Mesenchymal stem cell (in vitro differentiated cells and primary cell): Measurements from ENCODE around the gene CCSER1.

Experiments
- DNase-seq: peaks from one replicate; pipeline ENCODE4 v3.0.0-alpha.2; 2013
- H2AFZ ChIP-seq: one replicate; pipeline ENCODE4 v1.6.1; 2013; ENCODE audit warnings: low read depth, mild to moderate bottlenecking, control low read depth, inconsistent platforms, low read length, moderate library complexity
- H2AK5ac ChIP-seq: 2 replicates; pipeline ENCODE4 v1.6.1; 2013; ENCODE audit warnings: low read length, moderate library complexity, mild to moderate bottlenecking, inconsistent platforms; ENCODE audit not compliant: severe bottlenecking
- H2BK120ac ChIP-seq: one replicate; pipeline ENCODE4 v1.6.1; 2013; ENCODE audit warnings: low read depth, mild to moderate bottlenecking, inconsistent platforms, low read length, moderate library complexity
- H2BK12ac ChIP-seq, 2 experiments: one replicate each; pipeline ENCODE4 v1.6.1; 2013; ENCODE audit warnings: inconsistent platforms in 2 of 2, low read length in 2 of 2, mild to moderate bottlenecking in 2 of 2, moderate library complexity in 2 of 2, control low read depth in 1 of 2
- H2BK15ac ChIP-seq: one replicate; pipeline ENCODE4 v1.6.1; 2013; ENCODE audit warnings: mild to moderate bottlenecking, low read depth, inconsistent platforms; ENCODE audit not compliant: poor library complexity, severe bottlenecking
- H2BK5ac ChIP-seq: 2 replicates; pipeline ENCODE4 v1.6.1; 2013; ENCODE audit warnings: low read depth, mild to moderate bottlenecking, low read length, control low read depth, inconsistent platforms; ENCODE audit not compliant: poor library complexity, severe bottlenecking
- H3K14ac ChIP-seq, 2 experiments: one replicate each; pipeline ENCODE4 v1.6.1; 2013; ENCODE audit warnings: inconsistent platforms in 2 of 2, low read length in 2 of 2, control low read depth in 1 of 2, mild to moderate bottlenecking in 1 of 2, moderate library complexity in 1 of 2
- H3K18ac ChIP-seq, 2 experiments: one replicate each; pipeline ENCODE4 v1.6.1; 2013; ENCODE audit warnings: inconsistent platforms in 2 of 2, low read length in 2 of 2, control low read depth in 1 of 2, low read depth in 1 of 2, mild to moderate bottlenecking in 1 of 2
- H3K23ac ChIP-seq, 2 experiments: one replicate each; pipeline ENCODE4 v1.6.1; 2013; ENCODE audit warnings: inconsistent platforms in 2 of 2, low read length in 2 of 2, mild to moderate bottlenecking in 2 of 2, moderate library complexity in 2 of 2, control low read depth in 1 of 2
- H3K27ac ChIP-seq: 2 replicates; pipeline ENCODE4 v1.5.1; 2013; ENCODE audit warnings: mild to moderate bottlenecking, moderate library complexity, low read length, control low read depth, inconsistent platforms; ENCODE audit not compliant: poor library complexity, severe bottlenecking
- H3K27me3 ChIP-seq, 2 experiments: 2 replicates each; pipeline versions ENCODE4 v1.6.1 to v1.7.0; 2013; ENCODE audit warnings: low read length in 2 of 2, mild to moderate bottlenecking in 2 of 2, moderate library complexity in 2 of 2, control low read depth in 1 of 2, inconsistent platforms in 1 of 2; ENCODE audit not compliant: control insufficient read depth in 1 of 2, insufficient read depth in 1 of 2
- H3K36me3 ChIP-seq, 2 experiments: 2 replicates each; pipeline versions ENCODE4 v1.6.1 to v1.7.0; 2013; ENCODE audit warnings: low read length in 2 of 2, control low read depth in 1 of 2, inconsistent platforms in 1 of 2, low read depth in 1 of 2, mild to moderate bottlenecking in 1 of 2; ENCODE audit not compliant: insufficient read depth in 2 of 2, control insufficient read depth in 1 of 2
- H3K4ac ChIP-seq, 2 experiments: one replicate each; pipeline ENCODE4 v1.6.1; 2013; ENCODE audit warnings: inconsistent platforms in 2 of 2, low read length in 2 of 2, mild to moderate bottlenecking in 2 of 2, moderate library complexity in 2 of 2, control low read depth in 1 of 2, low read depth in 1 of 2
- H3K4me1 ChIP-seq: 2 replicates; pipeline ENCODE4 v1.6.1; 2013; ENCODE audit warnings: low read depth, low read length, control low read depth; ENCODE audit not compliant: control insufficient read depth, insufficient read depth
- H3K4me2 ChIP-seq: 2 replicates; pipeline ENCODE4 v1.6.1; 2013; ENCODE audit warnings: low read length, mild to moderate bottlenecking, inconsistent platforms; ENCODE audit not compliant: poor library complexity, severe bottlenecking
- H3K4me3 ChIP-seq, 2 experiments: 2 replicates each; pipeline versions ENCODE4 v1.5.1 to v1.7.0; 2013; ENCODE audit warnings: low read length in 2 of 2, mild to moderate bottlenecking in 2 of 2, control low read depth in 1 of 2, low read depth in 1 of 2; ENCODE audit not compliant: insufficient read depth in 1 of 2
- H3K79me1 ChIP-seq: replicated peaks from 2 replicates; pipeline ENCODE4 v1.6.1; 2013; ENCODE audit warnings: mild to moderate bottlenecking, control low read depth, low read length, inconsistent platforms; ENCODE audit not compliant: poor library complexity, severe bottlenecking
- H3K9ac ChIP-seq: 2 replicates; pipeline ENCODE4 v1.7.0; 2013; ENCODE audit warnings: mild to moderate bottlenecking, low read length, moderate library complexity
- H3K9me3 ChIP-seq: 2 replicates; pipeline ENCODE4 v1.7.0; 2013; ENCODE audit warnings: mild to moderate bottlenecking, low read length; ENCODE audit not compliant: control insufficient read depth
- H4K8ac ChIP-seq: one replicate; pipeline ENCODE4 v1.6.1; 2013; ENCODE audit warnings: inconsistent platforms, mild to moderate bottlenecking, low read length, moderate library complexity
- H4K91ac ChIP-seq: one replicate; pipeline ENCODE4 v1.6.1; 2013; ENCODE audit warnings: mild to moderate bottlenecking, low read length, inconsistent platforms
- WGBS: methylation state at CpG from one replicate; pipeline ENCODE4 v1.1.7; 2013; ENCODE audit warnings: mixed read lengths; 5-methylcytosine and 5-hydroxymethylcytosine counted together

Gene CCSER1

DNA sequence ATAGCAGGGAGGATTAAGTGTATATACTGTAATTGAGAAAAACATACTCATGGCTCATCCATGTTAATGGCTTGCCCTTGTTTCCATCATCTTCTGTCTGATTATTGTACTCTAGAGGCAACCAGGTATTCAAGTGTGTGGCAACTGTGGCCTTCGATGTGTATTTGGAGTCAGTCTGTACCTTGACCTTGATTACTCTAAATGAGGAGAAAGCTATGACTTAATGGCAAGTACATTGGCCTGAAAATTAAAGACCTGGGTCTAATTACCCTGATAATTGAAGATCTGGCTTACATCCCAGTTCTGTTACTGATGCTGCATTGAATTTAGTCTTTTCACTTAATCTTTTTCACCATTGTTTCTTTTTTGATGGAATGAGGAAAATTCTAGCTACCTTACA is 409.2 kb downstream of the CCSER1 start:
- Histone ChIP-seq H2BK5ac (no peak overlapping the region), H3K79me1 (no peaks in the 10 kb centered on the region), H2BK120ac (no peak overlapping the region), H3K14ac (no peak overlapping the region), H3K27ac (no peak overlapping the region), H3K4me1 (no peaks in the 10 kb centered on the region), H3K23ac (no peak overlapping the region), H2AFZ (no peak overlapping the region), H3K4me2 (no peak overlapping the region), H2BK12ac (no peak overlapping the region), H3K27me3 (no peaks in the 10 kb centered on the region), H4K8ac (no peak overlapping the region), H3K4me3 (no peak overlapping the region), H3K18ac (no peak overlapping the region), H3K4ac (no peak overlapping the region), H3K9me3 (no peaks in the 10 kb centered on the region), H3K9ac (no peak overlapping the region), H3K36me3 (no peaks in the 10 kb centered on the region), H2BK15ac (no peak overlapping the region), H4K91ac (no peak overlapping the region), H2AK5ac (no peak overlapping the region)
- no peak for DNase-seq
- WGBS, result 82% methylated on average over 1 of the region's 1 CpG

GRCh38 chr4:90537491-90537890 is 410.3 kb downstream of the CCSER1 start:
- H3K4me3 ChIP-seq, result no peak overlapping the region
- peak; percentile 9 for DNase-seq
- H4K8ac ChIP-seq, result no peak overlapping the region
- no peak overlapping the region for H3K23ac ChIP-seq
- WGBS, result 89% methylated on average over 3 of the region's 3 CpGs
- no peaks in the 10 kb centered on the region for H3K36me3 ChIP-seq
- no peak overlapping the region for H2AFZ ChIP-seq
- no peaks in the 10 kb centered on the region for H3K9me3 ChIP-seq
- no peak overlapping the region for H2BK12ac ChIP-seq
- H2AK5ac ChIP-seq, result no peak overlapping the region
- no peak overlapping the region for H3K9ac ChIP-seq
- H3K4me1 ChIP-seq, result no peaks in the 10 kb centered on the region
- H2BK15ac ChIP-seq, result no peak overlapping the region
- H3K18ac ChIP-seq, result no peak overlapping the region
- no peak overlapping the region for H3K14ac ChIP-seq
- H3K27me3 ChIP-seq, result no peaks in the 10 kb centered on the region
- H3K4ac ChIP-seq, result no peak overlapping the region
- H3K79me1 ChIP-seq, result no peaks in the 10 kb centered on the region
- H3K4me2 ChIP-seq, result no peak overlapping the region
- H2BK5ac ChIP-seq, result peak overlapping the region; percentile 44
- H3K27ac ChIP-seq, result no peak overlapping the region
- no peak overlapping the region for H2BK120ac ChIP-seq
- no peak overlapping the region for H4K91ac ChIP-seq

DNA sequence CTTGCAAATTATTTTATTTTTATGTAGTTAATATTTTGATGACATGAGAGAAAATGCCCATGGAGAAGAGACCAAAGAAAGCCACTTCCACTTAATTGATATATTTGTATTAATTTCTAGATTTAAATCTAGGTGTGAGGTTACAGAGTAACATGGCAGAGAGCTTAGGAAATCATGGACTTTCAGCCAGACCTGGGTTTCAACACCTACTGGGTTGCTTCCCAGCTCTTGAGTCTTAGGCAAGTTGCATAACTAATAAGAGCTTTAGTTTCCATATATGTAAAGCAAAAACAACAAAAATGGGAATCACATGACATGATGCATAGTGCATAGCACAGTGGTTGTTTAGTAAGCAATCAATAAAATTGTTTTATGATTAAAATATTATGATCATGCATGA is 413.3 kb downstream of the CCSER1 start:
- DNase-seq, result no peak

DNA sequence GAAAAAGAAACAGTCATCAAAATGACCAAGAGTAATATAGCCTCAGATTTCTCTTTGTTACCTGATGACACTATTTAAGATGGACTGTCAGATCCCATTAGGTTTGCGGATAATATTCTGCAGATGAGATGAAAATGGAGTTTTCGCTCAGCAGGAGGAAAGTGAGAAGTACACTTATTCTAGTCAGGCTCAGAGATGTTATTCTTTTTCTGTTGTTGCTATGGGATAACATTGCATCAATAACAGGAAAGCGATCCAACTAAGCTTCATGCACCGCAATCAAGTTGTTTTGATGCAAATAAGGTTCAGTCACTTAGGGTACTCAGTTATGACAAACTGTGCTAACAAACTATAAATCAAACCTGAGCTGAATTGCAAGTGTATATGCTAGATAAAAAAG is 415.0 kb downstream of the CCSER1 start:
- no peaks in the 10 kb centered on the region for H3K4me1 ChIP-seq
- H2BK5ac ChIP-seq, result no peak overlapping the region
- H3K23ac ChIP-seq, result no peak overlapping the region
- no peak for DNase-seq
- H3K4me2 ChIP-seq, result no peak overlapping the region
- no peak overlapping the region for H3K14ac ChIP-seq
- H3K4me3 ChIP-seq, result no peak overlapping the region
- no peak overlapping the region for H4K91ac ChIP-seq
- no peak overlapping the region for H3K18ac ChIP-seq
- no peak overlapping the region for H2AFZ ChIP-seq
- H4K8ac ChIP-seq, result no peak overlapping the region
- no peak overlapping the region for H2BK15ac ChIP-seq
- no peak overlapping the region for H2BK120ac ChIP-seq
- H3K27ac ChIP-seq, result no peak overlapping the region
- H2BK12ac ChIP-seq, result no peak overlapping the region
- no peaks in the 10 kb centered on the region for H3K9me3 ChIP-seq
- H3K79me1 ChIP-seq, result no peaks in the 10 kb centered on the region
- no peaks in the 10 kb centered on the region for H3K27me3 ChIP-seq
- no peak overlapping the region for H3K4ac ChIP-seq
- WGBS, result 99% methylated on average over 4 of the region's 4 CpGs
- H3K9ac ChIP-seq, result no peak overlapping the region
- no peaks in the 10 kb centered on the region for H3K36me3 ChIP-seq
- H2AK5ac ChIP-seq, result no peak overlapping the region

More for the DNA sequence above, 413.3 kb downstream of the CCSER1 start:
- no peak overlapping the region for H4K8ac ChIP-seq
- H4K91ac ChIP-seq, result no peak overlapping the region
- no peaks in the 10 kb centered on the region for H3K9me3 ChIP-seq
- no peak overlapping the region for H2BK5ac ChIP-seq
- no peaks in the 10 kb centered on the region for H3K36me3 ChIP-seq
- no peak overlapping the region for H2BK120ac ChIP-seq
- no peak overlapping the region for H2AFZ ChIP-seq
- no peaks in the 10 kb centered on the region for H3K79me1 ChIP-seq
- H3K27me3 ChIP-seq, result no peaks in the 10 kb centered on the region
- no peaks in the 10 kb centered on the region for H3K4me1 ChIP-seq
- H3K4ac ChIP-seq, result no peak overlapping the region
- no peak overlapping the region for H3K14ac ChIP-seq
- no peak overlapping the region for H3K18ac ChIP-seq
- H3K4me3 ChIP-seq, result no peak overlapping the region
- no peak overlapping the region for H3K23ac ChIP-seq
- no peak overlapping the region for H3K9ac ChIP-seq
- no peak overlapping the region for H2BK12ac ChIP-seq
- H2BK15ac ChIP-seq, result no peak overlapping the region
- H2AK5ac ChIP-seq, result no peak overlapping the region
- H3K4me2 ChIP-seq, result no peak overlapping the region
- no peak overlapping the region for H3K27ac ChIP-seq
